Common myeloid progenitor, CD34-positive (primary cell): ENCODE data around the gene DUSP1.
A peak's percentile ranks its signal among the peaks of the same experiment; 100 is the strongest.

Experiments
- CTCF ChIA-PET: fragments of 350-600 bp; sonication (Branson Sonifier 250); formaldehyde crosslinking; loops from one replicate; lab custom pipeline; 2021; ENCODE audit warnings: antibody characterized with exemption; lab: Charles Lee
- POLR2A ChIA-PET: fragments of 350-600 bp; sonication (Branson Sonifier 250); formaldehyde crosslinking; loops from one replicate; lab custom pipeline; 2021; ENCODE audit warnings: antibody characterized with exemption; lab: Charles Lee
- DNase-seq, 3 donors: peaks; one replicate each; pipeline versions ENCODE4 v3.0.0 to v3.0.0-alpha.2; 2013
- H3K27ac ChIP-seq, 2 experiments: 1 replicate in 1 of 2; 2 replicates in 1 of 2; pipeline ENCODE4 v1.7.0; 2013; ENCODE audit warnings: inconsistent platforms in 2 of 2, low read length in 2 of 2, mild to moderate bottlenecking in 2 of 2, low read depth in 1 of 2, moderate library complexity in 1 of 2; ENCODE audit not compliant: severe bottlenecking in 2 of 2, insufficient read depth in 1 of 2, poor library complexity in 1 of 2
- H3K27me3 ChIP-seq, 5 experiments: replicated peaks in 2 of 5; 1 replicate in 3 of 5; 2 replicates in 2 of 5; pipeline versions ENCODE4 v1.6.1 to v1.7.0; 2013; ENCODE audit warnings: low read length in 4 of 5, mild to moderate bottlenecking in 2 of 5, moderate library complexity in 2 of 5, inconsistent platforms in 1 of 5; ENCODE audit not compliant: insufficient read depth in 5 of 5, control insufficient read depth in 4 of 5
- H3K36me3 ChIP-seq, 4 experiments: 1 replicate in 2 of 4; 2 replicates in 2 of 4; pipeline versions ENCODE4 v1.6.1 to v1.7.0; 2013; ENCODE audit warnings: low read length in 3 of 4, control low read depth in 1 of 4, mild to moderate bottlenecking in 1 of 4; ENCODE audit not compliant: control insufficient read depth in 4 of 4, insufficient read depth in 4 of 4
- H3K4me1 ChIP-seq, 4 experiments: 1 replicate in 3 of 4; 2 replicates in 1 of 4; pipeline versions ENCODE4 v1.6.1 to v1.7.1; 2013; ENCODE audit warnings: low read length in 3 of 4, mild to moderate bottlenecking in 3 of 4, control low read depth in 1 of 4, inconsistent platforms in 1 of 4, moderate library complexity in 1 of 4; ENCODE audit not compliant: control insufficient read depth in 4 of 4, insufficient read depth in 4 of 4; ENCODE audit errors: control extremely low read depth in 1 of 4
- H3K4me3 ChIP-seq, 7 experiments: 1 replicate in 4 of 7; 2 replicates in 3 of 7; pipeline versions ENCODE4 v1.5.1 to v1.7.0; 2013; ENCODE audit warnings: mild to moderate bottlenecking in 7 of 7, low read length in 6 of 7, moderate library complexity in 6 of 7, inconsistent platforms in 2 of 7, low read depth in 2 of 7, control low read depth in 1 of 7; ENCODE audit not compliant: insufficient read depth in 4 of 7, control insufficient read depth in 1 of 7; ENCODE audit errors: extremely low read depth in 1 of 7
- H3K9me3 ChIP-seq, 5 experiments: 1 replicate in 4 of 5; 2 replicates in 1 of 5; pipeline versions ENCODE4 v1.6.1 to v1.7.1; 2013; ENCODE audit warnings: low read length in 4 of 5, mild to moderate bottlenecking in 2 of 5, inconsistent platforms in 1 of 5, low read depth in 1 of 5, moderate library complexity in 1 of 5; ENCODE audit not compliant: control insufficient read depth in 4 of 5, insufficient read depth in 2 of 5; ENCODE audit errors: control extremely low read depth in 1 of 5
- WGBS: methylation state at CpG from one replicate; pipeline ENCODE4 v1.1.5; 2013; ENCODE audit not compliant: insufficient coverage; 5-methylcytosine and 5-hydroxymethylcytosine counted together

The DUSP1 gene

GRCh38 chr5:172751761-172752510, 19.1 kb downstream of the DUSP1 start:
- H3K4me1 ChIP-seq, result peaks cover 0 to 29% (median 27%) of the 10 kb centered on the region in 4 experiments
- 88% methylated on average over 14 of the region's 14 CpGs for WGBS
- H3K27me3 ChIP-seq, result no peaks in the 10 kb centered on the region
- H3K9me3 ChIP-seq, result peaks cover 0 to 6% (median 3%) of the 10 kb centered on the region in 5 experiments
- no peak for DNase-seq
- CTCF ChIA-PET, result interaction anchor here (0.8 to 3.7 kb wide), 4 partner anchors 8 to 145 kb away, joined by 3 to 19 read pairs (median 7); partner anchors contain the start of gene DUSP1
- peak overlapping the region in 1 of 7 experiments; percentile 25 for H3K4me3 ChIP-seq
- H3K36me3 ChIP-seq, result no peaks in the 10 kb centered on the region
- POLR2A ChIA-PET, result interaction anchor here (0.6 to 1.9 kb wide), 5 partner anchors 15 to 271 kb away, joined by 3 to 9 read pairs (median 4); partner anchors contain the start of gene DUSP1
- H3K27ac ChIP-seq, result peak overlapping the region in 1 of 2 experiments; percentile 3

- CTCF ChIA-PET, result interaction anchor here (0.8 to 1.4 kb wide), 5 partner anchors 10 to 182 kb away, joined by 3 to 5 read pairs (median 3); no protein-coding TSS in a partner anchor
- POLR2A ChIA-PET, result no interaction called here
Observed at GRCh38 chr5:172749881-172750633, 20.9 kb downstream of the DUSP1 start.

GRCh38 chr5:172749076-172749475, 21.9 kb downstream of the DUSP1 start:
- Histone ChIP-seq H3K27ac (no peak overlapping the region), H3K36me3 (no peaks in the 10 kb centered on the region), H3K4me1 (peaks cover 0 to 36% (median 34%) of the 10 kb centered on the region in 4 experiments), H3K4me3 (no peak overlapping the region), H3K9me3 (peaks cover 0 to 6% (median 3%) of the 10 kb centered on the region in 5 experiments), H3K27me3 (no peaks in the 10 kb centered on the region)
- ChIA-PET CTCF (interaction anchor here (0.6 to 1.2 kb wide), 4 partner anchors 9 to 183 kb away, joined by 3 to 4 read pairs (median 4); no protein-coding TSS in a partner anchor), POLR2A (no interaction called here)
- WGBS, result 100% methylated on average over 4 of the region's 7 CpGs
- no peak for DNase-seq

More at GRCh38 chr5:172749881-172750633, 20.9 kb downstream of the DUSP1 start:
- WGBS, result 92% methylated on average over 14 of the region's 19 CpGs
- DNase-seq, result no peak
- H3K9me3 ChIP-seq, result peaks cover 0 to 6% (median 3%) of the 10 kb centered on the region in 5 experiments
- H3K4me3 ChIP-seq, result no peak overlapping the region
- no peaks in the 10 kb centered on the region for H3K27me3 ChIP-seq
- H3K4me1 ChIP-seq, result peaks cover 0 to 29% (median 27%) of the 10 kb centered on the region in 4 experiments
- H3K36me3 ChIP-seq, result no peaks in the 10 kb centered on the region
- no peak overlapping the region for H3K27ac ChIP-seq

GRCh38 chr5:172748341-172748843, 22.6 kb downstream of the DUSP1 start:
- H3K27me3 ChIP-seq, result no peaks in the 10 kb centered on the region
- 88% methylated on average over 36 of the region's 36 CpGs for WGBS
- H3K9me3 ChIP-seq, result peaks cover 0 to 6% (median 3%) of the 10 kb centered on the region in 5 experiments
- ChIA-PET POLR2A (interaction anchor here (0.9 kb wide), 1 partner anchor 21 kb away, joined by 3 read pairs; no protein-coding TSS in a partner anchor), CTCF (interaction anchor here (0.7 kb wide), 1 partner anchor 35 kb away, joined by 4 read pairs; no protein-coding TSS in a partner anchor)
- H3K4me3 ChIP-seq, result no peak overlapping the region
- H3K36me3 ChIP-seq, result no peaks in the 10 kb centered on the region
- no peak for DNase-seq
- no peak overlapping the region for H3K27ac ChIP-seq
- H3K4me1 ChIP-seq, result peaks cover 0 to 38% (median 37%) of the 10 kb centered on the region in 4 experiments

GRCh38 chr5:172747471-172747870, 23.5 kb downstream of the DUSP1 start:
- no peak overlapping the region for H3K27ac ChIP-seq
- H3K4me1 ChIP-seq, result peaks cover 0 to 32% (median 31%) of the 10 kb centered on the region in 4 experiments
- H3K27me3 ChIP-seq, result no peaks in the 10 kb centered on the region
- no peaks in the 10 kb centered on the region for H3K36me3 ChIP-seq
- POLR2A ChIA-PET, result interaction anchor here (0.9 kb wide), 1 partner anchor 22 kb away, joined by 3 read pairs; no protein-coding TSS in a partner anchor
- peaks cover 0 to 6% (median 3%) of the 10 kb centered on the region in 5 experiments for H3K9me3 ChIP-seq
- DNase-seq, result no peak
- H3K4me3 ChIP-seq, result no peak overlapping the region
- CTCF ChIA-PET, result interaction anchor here (1.0 to 1.3 kb wide), 2 partner anchors 33 to 182 kb away, joined by 3 to 5 read pairs; no protein-coding TSS in a partner anchor
- 60% methylated on average over 3 of the region's 3 CpGs for WGBS

- POLR2A ChIA-PET, result interaction anchor here (0.7 kb wide), 1 partner anchor 186 kb away, joined by 3 read pairs; no protein-coding TSS in a partner anchor
- CTCF ChIA-PET, result interaction anchor here (1.0 to 1.3 kb wide), 3 partner anchors 30 to 182 kb away, joined by 3 to 5 read pairs (median 4); no protein-coding TSS in a partner anchor
- Histone ChIP-seq H3K36me3 (no peaks in the 10 kb centered on the region), H3K4me3 (no peak overlapping the region), H3K27me3 (no peaks in the 10 kb centered on the region), H3K4me1 (peaks cover 0 to 25% (median 25%) of the 10 kb centered on the region in 4 experiments), H3K27ac (no peak overlapping the region), H3K9me3 (peaks cover 0 to 6% (median 3%) of the 10 kb centered on the region in 5 experiments)
- 95% methylated on average over 3 of the region's 3 CpGs for WGBS
- DNase-seq, result no peak
Observed at GRCh38 chr5:172746725-172747124, 24.3 kb downstream of the DUSP1 start.
